ENCODE results near the gene CYP2C8. TPM values are rescaled to one million over a fixed set of nuclear protein-coding genes. Genes with fewer than 3 reads are reported as not detected.

Gene CYP2C8
- total and polyA plus RNA-seq, 2 of the 4 experiments (the other 2 are of a cell fraction) = 0.05 TPM; not detected in 1

DNA sequence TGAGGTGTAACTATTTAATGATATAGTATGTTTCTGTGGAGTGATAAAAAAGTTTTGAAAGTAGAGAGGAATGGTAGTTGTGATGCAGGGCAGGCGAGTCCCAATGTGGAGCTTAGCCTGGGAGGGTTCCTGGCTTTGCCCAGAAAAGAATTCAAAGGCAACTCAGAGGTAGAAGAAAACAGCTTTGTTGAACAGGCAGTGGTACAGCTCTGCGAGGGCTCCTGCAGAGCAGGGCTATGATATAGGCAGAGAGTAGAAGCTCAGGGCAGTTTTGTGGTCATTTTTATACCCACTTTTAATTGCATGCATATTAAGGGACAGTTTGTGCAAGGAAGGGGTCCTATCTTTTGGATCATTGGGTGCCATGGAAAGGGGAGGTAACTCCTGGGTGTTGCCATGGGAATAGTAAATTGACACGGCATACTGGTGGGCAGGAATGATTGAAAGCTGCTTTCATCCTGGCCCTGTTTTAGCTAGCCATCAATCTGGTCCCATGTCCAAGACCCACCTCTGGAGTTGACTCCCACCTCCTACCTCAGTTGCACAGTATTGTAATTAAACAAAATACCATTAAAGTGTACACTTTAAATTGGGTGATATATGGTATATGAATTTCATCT is 12.4 kb downstream of the CYP2C8 start:
- Histone ChIP-seq H3K4me1 (ENCODE audit: control insufficient read depth, insufficient read depth, low read length) (no peaks in the 10 kb centered on the region), H2BK5ac (ENCODE audit: low read depth, low read length, poor library complexity, severe bottlenecking) (no peak overlapping the region), H3K27me3 (ENCODE audit: control insufficient read depth, insufficient read depth, low read length) (no peaks in the 10 kb centered on the region), H4K5ac (ENCODE audit: low read depth, low read length) (no peak overlapping the region), H3K14ac (replicated peaks; ENCODE audit: low read depth, low read length) (no peak overlapping the region), H3K4me3 (ENCODE audit: insufficient read depth, low read depth, low read length) (no peak overlapping the region), H4K8ac (ENCODE audit: low read depth in 2 of 2, low read length in 2 of 2) (no peak overlapping the region), H2AFZ (replicated peaks; ENCODE audit: low read length, poor library complexity) (no peak overlapping the region), H3K79me1 (ENCODE audit: low read depth in 1 of 2, low read length in 2 of 2) (no peaks in the 10 kb centered on the region), H3K36me3 (ENCODE audit: control insufficient read depth, insufficient read depth, low read length) (no peaks in the 10 kb centered on the region), H3K9ac (ENCODE audit: low read depth, low read length) (no peak overlapping the region), H3K4ac (ENCODE audit: low read depth, low read length) (no peak overlapping the region), H3K4me2 (ENCODE audit: low read depth, low read length) (no peak overlapping the region), H3K23ac (ENCODE audit: low read depth, low read length) (no peak overlapping the region), H3K9me3 (ENCODE audit: control insufficient read depth, insufficient read depth, low read length) (no peaks in the 10 kb centered on the region; the same call in 1 of the 2 replicates), H2BK20ac (ENCODE audit: low read depth, low read length) (no peak overlapping the region), H3K27ac (ENCODE audit: insufficient read depth, low read length) (no peak overlapping the region), H4K91ac (ENCODE audit: insufficient read depth, low read depth, low read length) (no peak overlapping the region), H2BK15ac (ENCODE audit: low read depth, low read length) (no peak overlapping the region), H2AK9ac (replicated peaks; ENCODE audit: low read depth, low read length, poor library complexity) (no peak overlapping the region), H4K20me1 (ENCODE audit: insufficient read depth, low read length) (no peaks in the 10 kb centered on the region), H3K18ac (ENCODE audit: low read depth, low read length) (no peak overlapping the region), H2AK5ac (ENCODE audit: low read depth, low read length) (no peak overlapping the region), H3K9me1 (ENCODE audit: insufficient read depth, low read length) (no peaks in the 10 kb centered on the region), H2BK120ac (ENCODE audit: low read depth, low read length) (no peak overlapping the region), H3K56ac (ENCODE audit: extremely low read depth, insufficient read depth, low read length) (no peak overlapping the region)
- POLR2A ChIA-PET (ENCODE audit: unreplicated experiment) = no interaction called here
- no peak for ATAC-seq (ENCODE audit: low read depth)
- no peak for DNase-seq
- dilution Hi-C loops (cut with HindIII; ENCODE audit: low sequenced_read_pairs, unreplicated experiment) = no loop called here
- intact Hi-C loops (cut with micrococcal nuclease) = no loop called here
- no TSS peak for BruUV-seq (replicated peaks)
- TF ChIP-seq MXI1 (IDR thresholded peaks at IDR 0.05; ENCODE audit: borderline replicate concordance, low read depth, low read length) (no peak), RFX5 (IDR thresholded peaks at IDR 0.05; ENCODE audit: low read depth, low read length) (no peak), NFE2L2 (IDR thresholded peaks at IDR 0.05; ENCODE audit: low read depth, low read length) (no peak), POLR2A (IDR thresholded peaks at IDR 0.05; ENCODE audit: low read depth, low read length) (no peak), FOS (IDR thresholded peaks at IDR 0.05; ENCODE audit: low read depth, low read length) (no peak), RAD21 (IDR thresholded peaks at IDR 0.05; ENCODE audit: low read length) (no peak), MAZ (IDR thresholded peaks at IDR 0.05; ENCODE audit: borderline replicate concordance, low read depth, low read length) (no peak), MAFK (IDR thresholded peaks at IDR 0.05; ENCODE audit: low read depth, low read length) (no peak), CHD1 (IDR thresholded peaks at IDR 0.05; ENCODE audit: low read depth, low read length) (no peak), CEBPB (IDR thresholded peaks at IDR 0.05; ENCODE audit: low read depth, low read length) (no peak), SMC3 (IDR thresholded peaks at IDR 0.05; ENCODE audit: low read depth, low read length) (no peak), BHLHE40 (IDR thresholded peaks at IDR 0.05; ENCODE audit: low read depth, low read length) (no peak), RCOR1 (IDR thresholded peaks at IDR 0.05; ENCODE audit: insufficient replicate concordance, low read length) (no peak)
- TF ChIP-seq, protein P1, sequence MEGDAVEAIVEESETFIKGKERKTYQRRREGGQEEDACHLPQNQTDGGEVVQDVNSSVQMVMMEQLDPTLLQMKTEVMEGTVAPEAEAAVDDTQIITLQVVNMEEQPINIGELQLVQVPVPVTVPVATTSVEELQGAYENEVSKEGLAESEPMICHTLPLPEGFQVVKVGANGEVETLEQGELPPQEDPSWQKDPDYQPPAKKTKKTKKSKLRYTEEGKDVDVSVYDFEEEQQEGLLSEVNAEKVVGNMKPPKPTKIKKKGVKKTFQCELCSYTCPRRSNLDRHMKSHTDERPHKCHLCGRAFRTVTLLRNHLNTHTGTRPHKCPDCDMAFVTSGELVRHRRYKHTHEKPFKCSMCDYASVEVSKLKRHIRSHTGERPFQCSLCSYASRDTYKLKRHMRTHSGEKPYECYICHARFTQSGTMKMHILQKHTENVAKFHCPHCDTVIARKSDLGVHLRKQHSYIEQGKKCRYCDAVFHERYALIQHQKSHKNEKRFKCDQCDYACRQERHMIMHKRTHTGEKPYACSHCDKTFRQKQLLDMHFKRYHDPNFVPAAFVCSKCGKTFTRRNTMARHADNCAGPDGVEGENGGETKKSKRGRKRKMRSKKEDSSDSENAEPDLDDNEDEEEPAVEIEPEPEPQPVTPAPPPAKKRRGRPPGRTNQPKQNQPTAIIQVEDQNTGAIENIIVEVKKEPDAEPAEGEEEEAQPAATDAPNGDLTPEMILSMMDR (conservative IDR thresholded peaks at IDR 0.05; ENCODE audit: low read depth, low read length) = no peak
- TF ChIP-seq, protein P2, sequence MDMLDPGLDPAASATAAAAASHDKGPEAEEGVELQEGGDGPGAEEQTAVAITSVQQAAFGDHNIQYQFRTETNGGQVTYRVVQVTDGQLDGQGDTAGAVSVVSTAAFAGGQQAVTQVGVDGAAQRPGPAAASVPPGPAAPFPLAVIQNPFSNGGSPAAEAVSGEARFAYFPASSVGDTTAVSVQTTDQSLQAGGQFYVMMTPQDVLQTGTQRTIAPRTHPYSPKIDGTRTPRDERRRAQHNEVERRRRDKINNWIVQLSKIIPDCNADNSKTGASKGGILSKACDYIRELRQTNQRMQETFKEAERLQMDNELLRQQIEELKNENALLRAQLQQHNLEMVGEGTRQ (IDR thresholded peaks at IDR 0.05; ENCODE audit: low read depth, low read length) = no peak
- TF ChIP-seq, protein P3, sequence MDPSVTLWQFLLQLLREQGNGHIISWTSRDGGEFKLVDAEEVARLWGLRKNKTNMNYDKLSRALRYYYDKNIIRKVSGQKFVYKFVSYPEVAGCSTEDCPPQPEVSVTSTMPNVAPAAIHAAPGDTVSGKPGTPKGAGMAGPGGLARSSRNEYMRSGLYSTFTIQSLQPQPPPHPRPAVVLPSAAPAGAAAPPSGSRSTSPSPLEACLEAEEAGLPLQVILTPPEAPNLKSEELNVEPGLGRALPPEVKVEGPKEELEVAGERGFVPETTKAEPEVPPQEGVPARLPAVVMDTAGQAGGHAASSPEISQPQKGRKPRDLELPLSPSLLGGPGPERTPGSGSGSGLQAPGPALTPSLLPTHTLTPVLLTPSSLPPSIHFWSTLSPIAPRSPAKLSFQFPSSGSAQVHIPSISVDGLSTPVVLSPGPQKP (IDR thresholded peaks at IDR 0.05; ENCODE audit: borderline replicate concordance, low read depth, low read length) = no peak
- 0% methylated on average over 1 of the region's 3 CpGs; no CpG with 5 or more reads in 1 of the 2 experiments for WGBS, 2 experiments (ENCODE audit: extremely low coverage in 2 of 2, insufficient read length in 1 of 2)
- CTCF ChIA-PET = no interaction called here
- in situ Hi-C loops (cut with MboI; ENCODE audit: low sequenced_read_pairs) = no loop called here

All from IMR-90 (cell line).